Transverse colon (tissue), 3 donors: ENCODE data around the gene RAB2B.

Source experiments
- CTCF ChIP-seq, 5 experiments: fragments of 200-600 bp in 3 of 5; fragments of 450-650 bp in 2 of 5; sonication (generic) in 3 of 5; IDR thresholded peaks; 1 replicate in 2 of 5; 2 replicates in 3 of 5; pipeline ENCODE4 v1.5.1; 2016 to 2017; ENCODE audit warnings: antibody characterized with exemption in 5 of 5, inconsistent platforms in 3 of 5, mild to moderate bottlenecking in 2 of 5, moderate library complexity in 1 of 5
- POLR2A ChIP-seq: fragments of 450-650 bp; IDR thresholded peaks from one replicate; pipeline ENCODE4 v1.6.1; 2016; ENCODE audit warnings: antibody characterized with exemption, mild to moderate bottlenecking, moderate library complexity

GRCh38 chr14:21521501-21521900 is 44.7 kb upstream of the RAB2B start:
- TF ChIP-seq CTCF (IDR thresholded peaks at IDR 0.05) (no peak), POLR2A (no peak)
